Effector memory CD8-positive, alpha-beta T cell (primary cell): ENCODE results near the gene OR2AG2.

Source experiments
- ATAC-seq: fragments of 150-1000 bp; cut with Tn5 transposase; replicated peaks from 2 replicates; pipeline ENCODE4 v1.10.0; 2021; ENCODE audit warnings: mild to moderate bottlenecking, moderate library complexity
- DNase-seq, 3 experiments: peaks; one replicate each; pipeline ENCODE4 v3.0.0; 2021
- H3K27ac Mint-ChIP-seq, 2 donors: one replicate each; pipeline ENCODE4 v1.8.0; 2022; ENCODE audit warnings: mild to moderate bottlenecking in 2 of 2, mixed read lengths in 2 of 2, moderate library complexity in 2 of 2
- H3K27me3 Mint-ChIP-seq, 2 donors: one replicate each; pipeline ENCODE4 v1.8.0; 2022; ENCODE audit warnings: mixed read lengths in 2 of 2
- H3K36me3 Mint-ChIP-seq: one replicate; pipeline ENCODE4 v1.8.0; 2022; ENCODE audit warnings: mild to moderate bottlenecking, moderate library complexity, mixed read lengths; ENCODE audit not compliant: insufficient read depth
- H3K4me1 Mint-ChIP-seq, 2 donors: one replicate each; pipeline ENCODE4 v1.8.0; 2022; ENCODE audit warnings: low read depth in 2 of 2, mixed read lengths in 2 of 2
- H3K4me3 Mint-ChIP-seq, 2 donors: one replicate each; pipeline ENCODE4 v1.8.0; 2022; ENCODE audit warnings: mild to moderate bottlenecking in 2 of 2, mixed read lengths in 2 of 2, moderate library complexity in 2 of 2
- H3K9me3 Mint-ChIP-seq, 2 donors: one replicate each; pipeline ENCODE4 v1.8.0; 2022; ENCODE audit warnings: mixed read lengths in 2 of 2

The OR2AG2 gene

DNA sequence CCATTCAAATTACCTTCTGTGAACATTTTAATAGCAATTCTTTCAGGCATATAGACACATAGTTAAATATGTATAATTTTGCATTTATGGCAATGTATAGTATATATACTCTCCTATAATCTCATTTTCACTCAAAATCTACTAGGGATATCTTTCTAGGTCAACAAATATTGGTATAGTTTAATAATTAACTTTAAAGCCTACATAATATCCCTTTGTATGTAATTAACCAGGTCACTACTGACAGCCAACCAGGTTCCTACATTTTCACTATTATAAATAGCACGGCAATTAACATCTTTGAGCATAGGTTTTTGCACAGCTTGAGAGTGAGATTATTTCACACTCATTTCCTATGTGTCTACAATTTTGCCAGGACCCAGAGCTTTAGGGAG, 15.8 kb downstream of the OR2AG2 start:
- ATAC-seq (no peak), DNase-seq (no peak)
- Mint-ChIP-seq H3K27me3 (peaks cover 0 to 9% of the 10 kb centered on the region in 2 donors), H3K36me3 (no peaks in the 10 kb centered on the region), H3K4me3 (no peak overlapping the region), H3K9me3 (no peaks in the 10 kb centered on the region), H3K4me1 (peaks cover 0 to 13% of the 10 kb centered on the region in 2 donors), H3K27ac (no peak overlapping the region)

GRCh38 chr11:6755303-6755952, 16.3 kb downstream of the OR2AG2 start:
- Mint-ChIP-seq H3K9me3 (no peaks in the 10 kb centered on the region), H3K4me1 (peaks cover 0 to 13% of the 10 kb centered on the region in 2 donors), H3K4me3 (no peak overlapping the region), H3K36me3 (no peaks in the 10 kb centered on the region), H3K27me3 (peaks cover 0 to 4% of the 10 kb centered on the region in 2 donors), H3K27ac (no peak overlapping the region)
- ATAC-seq (peak; percentile 59), DNase-seq (peak; percentile 27 to 50 (median 31))

DNA sequence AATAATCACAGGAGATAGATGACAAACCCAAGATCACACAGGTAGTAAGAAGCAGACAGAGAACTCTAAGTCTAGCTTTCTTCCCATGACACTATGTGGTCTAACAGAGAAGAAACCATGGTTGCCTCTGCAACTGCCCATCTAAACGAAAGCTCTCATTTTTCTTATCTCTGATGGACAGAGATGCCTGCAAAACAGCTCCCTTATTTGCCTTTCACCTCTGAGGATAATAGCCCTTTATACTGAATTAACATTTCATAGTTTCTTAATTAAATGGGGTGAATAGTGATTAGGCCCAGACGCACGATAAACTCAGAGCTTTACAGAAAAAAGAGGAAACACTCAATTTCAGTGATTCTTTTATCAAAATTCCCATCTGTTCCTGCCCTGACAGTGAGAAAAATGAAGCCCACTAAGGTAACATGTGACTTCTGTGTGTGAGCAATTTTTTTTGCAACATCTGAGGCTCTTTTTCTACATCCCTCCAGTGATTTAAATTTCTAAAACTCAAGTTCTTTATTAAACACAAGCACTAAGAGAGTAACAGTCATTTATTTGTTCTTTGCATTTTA, 24.6 kb downstream of the OR2AG2 start:
- peaks cover 5% of the 10 kb centered on the region for H3K36me3 Mint-ChIP-seq
- no peaks in the 10 kb centered on the region for H3K27me3 Mint-ChIP-seq
- no peaks in the 10 kb centered on the region for H3K9me3 Mint-ChIP-seq
- no peak overlapping the region for H3K27ac Mint-ChIP-seq
- H3K4me1 Mint-ChIP-seq = peaks cover 11 to 34% of the 10 kb centered on the region in 2 donors
- no peak overlapping the region for H3K4me3 Mint-ChIP-seq
- ATAC-seq (no peak), DNase-seq (no peak)

- Mint-ChIP-seq H3K4me1 (peaks cover 15 to 39% of the 10 kb centered on the region in 2 donors), H3K4me3 (no peak overlapping the region), H3K27ac (no peak overlapping the region), H3K36me3 (peaks cover 5% of the 10 kb centered on the region), H3K9me3 (no peaks in the 10 kb centered on the region), H3K27me3 (no peaks in the 10 kb centered on the region)
- DNase-seq (no peak), ATAC-seq (peak; percentile 39)
Observed at GRCh38 chr11:6746626-6747025, 25.1 kb downstream of the OR2AG2 start.

DNA sequence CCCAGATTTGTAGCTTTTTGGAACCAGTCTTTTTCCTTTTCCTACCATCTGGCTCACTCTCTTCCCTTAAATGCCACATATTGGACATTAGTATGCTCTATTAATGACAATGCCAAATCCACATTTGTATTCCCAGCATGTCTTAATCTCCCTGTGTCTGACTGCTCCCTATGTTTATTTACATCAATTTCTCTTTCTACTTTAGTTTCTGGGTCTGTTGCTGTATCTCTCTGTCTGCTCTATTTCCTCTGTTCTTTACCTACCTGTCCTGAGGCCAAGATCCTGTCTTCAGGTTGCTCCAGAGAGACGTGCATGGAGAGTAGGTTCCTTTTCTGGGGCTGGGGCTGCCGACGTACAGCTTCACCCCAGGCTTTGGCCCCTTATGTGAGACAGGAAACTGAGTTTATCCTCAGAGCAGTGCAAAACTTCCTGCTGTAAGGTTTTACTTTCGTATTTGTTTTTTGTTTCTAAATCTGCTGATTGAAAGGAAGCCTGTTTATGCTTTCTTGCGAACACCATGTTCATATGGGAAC, 25.6 kb downstream of the OR2AG2 start:
- Mint-ChIP-seq H3K4me1 (peaks cover 16 to 41% of the 10 kb centered on the region in 2 donors), H3K27ac (no peak overlapping the region), H3K9me3 (no peaks in the 10 kb centered on the region), H3K36me3 (peaks cover 5% of the 10 kb centered on the region), H3K27me3 (no peaks in the 10 kb centered on the region), H3K4me3 (no peak overlapping the region)
- ATAC-seq (peak; percentile 88), DNase-seq (peak; percentile 20 to 42 (median 24))

GRCh38 chr11:6745465-6746015, 26.2 kb downstream of the OR2AG2 start:
- Mint-ChIP-seq H3K27ac (no peak overlapping the region), H3K36me3 (peaks cover 8% of the 10 kb centered on the region), H3K27me3 (no peaks in the 10 kb centered on the region), H3K4me1 (peaks cover 20 to 45% of the 10 kb centered on the region in 2 donors), H3K4me3 (no peak overlapping the region), H3K9me3 (no peaks in the 10 kb centered on the region)
- no peak for DNase-seq
- peak; percentile 48 for ATAC-seq

DNA sequence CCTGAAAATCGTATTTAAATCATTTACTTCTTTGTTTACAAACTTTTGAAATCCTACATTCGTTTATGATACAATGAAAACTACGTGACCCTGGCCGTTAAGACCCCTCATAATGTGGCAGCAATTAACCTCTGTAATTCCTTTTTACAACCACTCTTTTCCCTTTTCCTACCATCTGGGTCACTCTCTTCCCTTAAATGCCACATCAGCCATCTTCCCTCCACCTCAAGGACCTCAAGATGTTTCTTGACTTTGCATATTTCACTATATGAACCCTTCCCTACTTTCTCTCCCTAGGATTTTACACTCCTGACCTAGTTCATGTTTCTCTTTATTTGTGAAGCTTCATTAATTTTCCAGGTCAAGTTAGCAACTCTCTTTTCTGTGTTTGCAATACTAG, 26.8 kb downstream of the OR2AG2 start:
- Mint-ChIP-seq H3K9me3 (no peaks in the 10 kb centered on the region), H3K27me3 (no peaks in the 10 kb centered on the region)

GRCh38 chr11:6742260-6742659, 29.5 kb downstream of the OR2AG2 start:
- Mint-ChIP-seq H3K27ac (no peak overlapping the region), H3K9me3 (no peaks in the 10 kb centered on the region), H3K27me3 (no peaks in the 10 kb centered on the region), H3K4me1 (peaks cover 42 to 54% of the 10 kb centered on the region in 2 donors), H3K36me3 (peaks cover 22% of the 10 kb centered on the region), H3K4me3 (no peak overlapping the region)
- ATAC-seq (no peak), DNase-seq (no peak)

More for the DNA sequence above, 26.8 kb downstream of the OR2AG2 start:
- Mint-ChIP-seq H3K36me3 (peaks cover 13% of the 10 kb centered on the region), H3K4me1 (peaks cover 23 to 45% of the 10 kb centered on the region in 2 donors), H3K4me3 (no peak overlapping the region), H3K27ac (no peak overlapping the region)
- DNase-seq (no peak), ATAC-seq (no peak)

DNA sequence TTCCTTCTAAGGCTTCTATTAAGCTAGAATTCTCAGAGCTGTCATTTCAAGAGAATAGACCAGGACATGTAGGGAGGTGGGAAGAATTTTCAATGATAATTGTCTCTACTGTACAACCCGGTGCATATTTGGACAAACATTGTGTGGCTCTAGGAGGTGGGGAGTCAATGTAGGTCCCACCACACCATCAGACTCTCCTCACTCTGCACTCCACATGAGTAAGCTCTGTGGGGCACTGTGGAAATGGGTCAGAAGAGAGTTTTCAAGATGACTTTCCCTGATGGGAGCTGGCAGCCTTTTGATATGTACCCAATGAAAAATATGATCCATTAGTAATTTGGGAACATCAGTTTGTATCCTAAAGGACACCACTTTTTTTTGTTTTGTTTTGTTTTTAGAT, 33.2 kb downstream of the OR2AG2 start:
- Mint-ChIP-seq H3K27ac (peak overlapping the region; percentile 88 to 96), H3K36me3 (peaks cover 23% of the 10 kb centered on the region), H3K9me3 (no peaks in the 10 kb centered on the region), H3K4me3 (peak overlapping the region; percentile 5 to 23), H3K27me3 (no peaks in the 10 kb centered on the region), H3K4me1 (peaks cover 62 to 80% of the 10 kb centered on the region in 2 donors)
- no peak for ATAC-seq
- DNase-seq = no peak

DNA sequence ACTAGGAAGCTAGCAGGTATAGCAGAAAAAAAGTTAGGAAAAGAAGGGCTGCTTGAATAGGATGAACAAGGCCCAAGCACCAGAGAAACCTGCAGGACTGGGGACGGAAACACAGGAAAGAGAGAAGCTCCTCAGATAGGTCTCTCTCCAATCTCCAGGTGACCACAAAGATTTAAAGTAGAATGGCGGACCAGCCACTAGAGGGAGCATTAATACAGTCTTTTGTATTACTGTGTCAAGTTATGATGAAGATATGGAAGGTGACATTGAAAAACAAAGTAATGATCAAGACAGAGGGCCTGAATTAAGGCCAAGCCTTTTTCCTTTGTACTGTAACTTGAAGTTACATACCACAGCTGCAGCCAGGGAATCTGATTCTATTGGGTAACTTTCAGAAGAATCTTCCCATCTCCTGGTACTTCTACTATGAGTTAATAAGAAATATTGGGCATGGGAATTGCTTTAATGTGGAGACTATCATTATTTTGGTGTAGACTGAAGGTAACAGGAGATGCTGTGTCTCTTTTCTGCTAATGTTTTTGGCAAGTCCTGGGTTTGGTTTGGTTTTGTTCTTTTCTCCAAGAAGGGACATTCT, 33.8 kb downstream of the OR2AG2 start:
- H3K36me3 Mint-ChIP-seq = peaks cover 29% of the 10 kb centered on the region
- DNase-seq = peak; percentile 71 to 73 (median 71)
- H3K27me3 Mint-ChIP-seq = no peaks in the 10 kb centered on the region
- H3K4me1 Mint-ChIP-seq = peaks cover 61 to 80% of the 10 kb centered on the region in 2 donors
- peak overlapping the region; percentile 88 to 96 for H3K27ac Mint-ChIP-seq
- no peaks in the 10 kb centered on the region for H3K9me3 Mint-ChIP-seq
- ATAC-seq = peak; percentile 66
- H3K4me3 Mint-ChIP-seq = peak overlapping the region; percentile 5 to 23

GRCh38 chr11:6736495-6737121, 35.2 kb downstream of the OR2AG2 start:
- Mint-ChIP-seq H3K27ac (peak overlapping the region; percentile 88 to 96), H3K9me3 (no peaks in the 10 kb centered on the region), H3K36me3 (peaks cover 33% of the 10 kb centered on the region), H3K4me1 (peaks cover 53 to 68% of the 10 kb centered on the region in 2 donors), H3K27me3 (no peaks in the 10 kb centered on the region), H3K4me3 (peak overlapping the region in 1 of 2 donors; percentile 58)
- DNase-seq = no peak
- no peak for ATAC-seq

GRCh38 chr11:6735306-6735705, 36.5 kb downstream of the OR2AG2 start:
- H3K9me3 Mint-ChIP-seq = no peaks in the 10 kb centered on the region
- H3K4me3 Mint-ChIP-seq = peak overlapping the region; percentile 28 to 54
- no peak for ATAC-seq
- no peaks in the 10 kb centered on the region for H3K27me3 Mint-ChIP-seq
- H3K27ac Mint-ChIP-seq = peak overlapping the region; percentile 88 to 96
- no peak for DNase-seq
- peaks cover 28% of the 10 kb centered on the region for H3K36me3 Mint-ChIP-seq
- H3K4me1 Mint-ChIP-seq = peaks cover 46 to 65% of the 10 kb centered on the region in 2 donors

GRCh38 chr11:6734616-6735015, 37.2 kb downstream of the OR2AG2 start:
- no peak for DNase-seq
- Mint-ChIP-seq H3K36me3 (peaks cover 21% of the 10 kb centered on the region), H3K4me1 (peaks cover 43 to 64% of the 10 kb centered on the region in 2 donors)

More at GRCh38 chr11:6734616-6735015, 37.2 kb downstream of the OR2AG2 start:
- no peaks in the 10 kb centered on the region for H3K27me3 Mint-ChIP-seq
- peak overlapping the region; percentile 28 to 54 for H3K4me3 Mint-ChIP-seq
- H3K27ac Mint-ChIP-seq = peak overlapping the region; percentile 88 to 96
- no peak for ATAC-seq
- no peaks in the 10 kb centered on the region for H3K9me3 Mint-ChIP-seq
